NT2/D1 (cell line): ENCODE measurements around the gene TMEM141.

Experiments used
- DNase-seq: peaks from one replicate; pipeline ENCODE4 v3.0.0-alpha.2; 2011; ENCODE audit warnings: low read depth, low spot score
- H3K27me3 ChIP-seq: 2 replicates; pipeline ENCODE4 v1.6.0; 2011; ENCODE audit warnings: mild to moderate bottlenecking; ENCODE audit not compliant: insufficient read length, insufficient read depth
- H3K36me3 ChIP-seq: 2 replicates; pipeline ENCODE4 v1.6.1; 2011; ENCODE audit warnings: mild to moderate bottlenecking, low read length, mixed read lengths; ENCODE audit not compliant: insufficient read depth, insufficient read length
- H3K4me1 ChIP-seq: 2 replicates; pipeline ENCODE4 v1.5.1; 2011; ENCODE audit not compliant: insufficient read depth, insufficient read length
- H3K4me3 ChIP-seq: 2 replicates; pipeline ENCODE4 v1.5.1; 2011; ENCODE audit warnings: low read depth; ENCODE audit not compliant: insufficient read length
- H3K9ac ChIP-seq: 2 replicates; pipeline ENCODE4 v1.6.0; 2011; ENCODE audit warnings: low read depth; ENCODE audit not compliant: insufficient read length
- H3K9me3 ChIP-seq: 2 replicates; pipeline ENCODE4 v1.5.1; 2011; ENCODE audit warnings: mild to moderate bottlenecking, low read length; ENCODE audit not compliant: insufficient read depth
- SUZ12 ChIP-seq: IDR thresholded peaks from 2 replicates; pipeline ENCODE4 v1.6.1; 2011; ENCODE audit not compliant: insufficient read length, insufficient read depth; ENCODE audit errors: extremely low read depth
- YY1 ChIP-seq: IDR thresholded peaks from 2 replicates; pipeline ENCODE4 v1.6.1; 2011; ENCODE audit not compliant: insufficient read length, insufficient read depth
- ZNF274 ChIP-seq: IDR thresholded peaks from 2 replicates; pipeline ENCODE4 v1.6.1; 2011; ENCODE audit warnings: mild to moderate bottlenecking, low read depth, low read length

The TMEM141 gene

DNA sequence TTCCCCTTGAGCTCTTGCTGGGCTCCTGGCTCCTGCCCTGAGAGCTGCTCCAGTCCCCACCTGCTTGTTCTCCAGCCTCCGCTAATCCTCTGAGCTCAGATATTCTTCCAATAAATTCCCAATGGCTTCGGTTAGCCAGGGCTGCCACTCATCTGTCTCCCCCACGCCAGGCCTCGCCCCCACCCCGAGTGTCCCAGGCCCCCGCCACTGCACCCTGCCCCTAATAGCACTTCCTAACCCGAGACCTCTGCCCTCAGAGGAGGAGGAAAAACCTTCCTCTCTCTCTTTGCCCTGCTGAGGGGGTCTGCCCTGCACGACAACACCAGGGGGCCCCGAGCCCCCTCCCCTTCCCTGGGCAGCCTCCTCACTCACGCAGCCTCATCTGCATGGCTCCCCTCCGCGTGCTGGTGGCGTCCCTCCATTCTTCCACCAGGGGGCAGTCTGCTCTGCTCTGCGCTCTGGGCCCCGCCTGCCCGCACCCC, 21.4 kb upstream of the TMEM141 start:
- Histone ChIP-seq H3K4me3 (peak overlapping the region; percentile 15), H3K9ac (no peak overlapping the region)
- DNase-seq, result peak; percentile 35

DNA sequence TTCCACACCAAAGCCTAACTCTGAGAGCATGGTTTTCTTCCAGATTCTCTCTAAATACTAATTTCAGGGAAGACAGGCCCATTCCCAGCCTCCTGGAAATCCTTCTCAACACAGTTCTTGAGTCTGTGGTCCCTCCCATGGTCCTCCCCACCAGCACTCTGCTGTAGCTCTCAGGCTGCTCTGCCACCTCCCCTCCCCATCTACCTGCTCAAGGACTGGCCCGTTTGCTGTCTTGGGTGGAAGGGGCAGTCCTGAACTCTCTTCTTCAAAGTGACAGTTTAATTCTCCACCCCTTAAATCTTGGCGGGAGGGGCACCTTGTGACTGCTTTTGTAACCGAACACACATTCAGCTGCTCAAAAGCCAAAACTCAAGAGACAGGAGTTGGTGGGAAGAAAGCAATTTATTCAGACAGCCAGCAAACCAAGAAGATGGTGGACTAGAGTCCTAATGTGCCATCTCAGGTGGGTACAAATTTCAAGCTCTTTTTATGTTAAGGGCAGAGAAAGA, 19.2 kb upstream of the TMEM141 start:
- H3K9ac ChIP-seq, result no peak overlapping the region
- peaks cover 8% of the 10 kb centered on the region for H3K27me3 ChIP-seq
- H3K4me1 ChIP-seq, result peaks cover 4% of the 10 kb centered on the region
- H3K9me3 ChIP-seq, result peaks cover 21% of the 10 kb centered on the region; the same call in 1 of the 2 replicates
- no peak for TF ChIP-seq YY1
- no peak for TF ChIP-seq ZNF274
- no peak for TF ChIP-seq SUZ12
- H3K36me3 ChIP-seq, result no peaks in the 10 kb centered on the region
- H3K4me3 ChIP-seq, result no peak overlapping the region
- no peak for DNase-seq

More for the DNA sequence above, 21.4 kb upstream of the TMEM141 start:
- Histone ChIP-seq H3K9me3 (peaks cover 20% of the 10 kb centered on the region; the same call in 1 of the 2 replicates), H3K27me3 (peaks cover 10% of the 10 kb centered on the region), H3K36me3 (no peaks in the 10 kb centered on the region), H3K4me1 (peaks cover 9% of the 10 kb centered on the region)
- no peak for TF ChIP-seq YY1
- no peak for TF ChIP-seq ZNF274
- no peak for TF ChIP-seq SUZ12

DNA sequence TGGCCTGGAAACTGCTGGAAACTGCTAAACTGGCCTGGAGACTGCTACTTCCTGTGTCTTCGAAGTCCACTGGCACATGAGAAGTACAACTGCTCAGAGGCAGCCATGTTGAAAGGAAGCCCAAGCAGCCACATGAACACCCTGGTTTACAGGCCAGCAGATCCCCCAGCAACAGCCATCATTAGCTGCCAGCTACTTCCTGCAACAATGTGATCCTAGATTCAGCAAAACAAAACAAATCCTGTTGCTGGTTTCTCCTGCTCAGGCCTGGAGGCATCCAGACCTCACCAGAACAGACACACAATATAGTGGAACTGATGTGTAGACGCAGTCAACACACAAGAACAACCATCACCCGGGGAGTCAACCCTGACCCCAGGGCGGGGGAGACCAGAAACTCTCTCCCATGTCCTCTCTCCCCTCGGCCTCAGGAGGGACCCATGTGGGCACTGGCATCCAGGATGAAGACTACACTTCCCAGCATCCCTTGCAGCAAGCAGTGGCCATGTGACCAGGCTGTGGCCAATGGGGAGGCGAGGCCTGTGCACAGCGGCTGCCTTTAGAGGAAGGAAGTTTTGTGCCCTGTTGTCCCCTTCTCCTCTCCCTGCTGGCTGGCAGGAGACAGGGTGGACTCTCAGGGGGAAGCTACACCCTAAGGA, 17.6 kb upstream of the TMEM141 start:
- DNase-seq, result peak; percentile 70
- Histone ChIP-seq H3K9me3 (peaks cover 21% of the 10 kb centered on the region; the same call in 1 of the 2 replicates), H3K27me3 (peaks cover 10% of the 10 kb centered on the region), H3K36me3 (no peaks in the 10 kb centered on the region), H3K4me3 (no peak overlapping the region), H3K4me1 (peaks cover 4% of the 10 kb centered on the region), H3K9ac (no peak overlapping the region)
- TF ChIP-seq YY1, result peak; percentile 39
- TF ChIP-seq SUZ12, result no peak
- no peak for TF ChIP-seq ZNF274

DNA sequence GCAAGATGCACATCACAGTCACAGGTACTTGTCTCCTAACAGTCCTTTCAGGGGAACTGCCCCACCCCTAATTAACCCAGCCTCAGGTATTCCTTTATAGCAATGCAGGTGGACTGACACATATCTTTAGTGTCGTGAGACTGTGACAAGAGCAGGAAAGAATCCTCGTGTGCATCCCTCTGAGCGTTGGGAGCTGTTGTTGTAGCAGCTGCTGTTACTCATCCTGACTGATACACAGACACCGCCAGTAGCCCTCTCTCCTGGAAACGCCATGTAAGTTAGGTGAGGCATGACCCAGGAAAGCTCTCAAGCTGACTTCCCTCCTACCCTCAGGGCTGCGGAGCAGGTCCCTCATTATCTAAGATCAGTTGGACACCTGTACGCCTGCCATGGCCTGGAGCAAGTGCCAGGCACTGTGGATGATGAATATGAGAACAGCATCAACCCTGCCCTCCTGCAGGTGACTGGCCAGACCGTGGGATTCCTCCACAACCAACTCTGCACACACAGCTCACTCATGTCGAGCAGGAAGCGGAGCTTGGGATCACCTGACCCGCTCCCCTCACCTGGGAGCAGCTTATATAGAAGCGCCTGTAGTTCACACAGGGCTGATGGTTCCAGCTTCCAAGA, 16.6 kb upstream of the TMEM141 start:
- TF ChIP-seq SUZ12 (no peak), ZNF274 (no peak), YY1 (no peak)
- Histone ChIP-seq H3K36me3 (no peaks in the 10 kb centered on the region), H3K9ac (no peak overlapping the region), H3K27me3 (peaks cover 15% of the 10 kb centered on the region), H3K4me1 (peaks cover 4% of the 10 kb centered on the region), H3K4me3 (no peak overlapping the region), H3K9me3 (peaks cover 21% of the 10 kb centered on the region; the same call in 1 of the 2 replicates)
- no peak for DNase-seq

DNA sequence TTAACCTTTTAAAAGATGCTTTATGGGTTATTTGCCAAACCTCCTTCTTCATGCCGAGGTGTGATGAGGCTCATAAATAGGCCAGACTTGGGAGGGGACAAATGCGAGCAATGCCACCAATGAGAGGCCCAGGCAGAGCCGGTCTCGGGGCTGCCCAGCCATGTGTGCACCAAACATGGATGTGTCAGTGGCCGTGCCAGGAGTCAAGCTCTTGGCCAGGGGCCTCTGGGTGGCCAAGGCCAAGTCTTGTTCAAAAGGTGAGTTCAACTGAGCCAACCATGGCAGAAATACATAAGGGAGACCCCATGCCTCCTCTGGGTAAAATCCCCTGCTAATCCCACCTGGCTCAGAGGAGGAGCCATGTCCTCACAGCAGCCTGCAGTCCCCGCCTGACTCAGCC, 16.0 kb upstream of the TMEM141 start:
- Histone ChIP-seq H3K4me3 (no peak overlapping the region), H3K9ac (no peak overlapping the region), H3K9me3 (peaks cover 21% of the 10 kb centered on the region; the same call in 1 of the 2 replicates), H3K27me3 (peaks cover 15% of the 10 kb centered on the region), H3K4me1 (peaks cover 4% of the 10 kb centered on the region), H3K36me3 (no peaks in the 10 kb centered on the region)
- TF ChIP-seq ZNF274, result no peak
- TF ChIP-seq YY1, result no peak
- TF ChIP-seq SUZ12, result no peak
- no peak for DNase-seq

DNA sequence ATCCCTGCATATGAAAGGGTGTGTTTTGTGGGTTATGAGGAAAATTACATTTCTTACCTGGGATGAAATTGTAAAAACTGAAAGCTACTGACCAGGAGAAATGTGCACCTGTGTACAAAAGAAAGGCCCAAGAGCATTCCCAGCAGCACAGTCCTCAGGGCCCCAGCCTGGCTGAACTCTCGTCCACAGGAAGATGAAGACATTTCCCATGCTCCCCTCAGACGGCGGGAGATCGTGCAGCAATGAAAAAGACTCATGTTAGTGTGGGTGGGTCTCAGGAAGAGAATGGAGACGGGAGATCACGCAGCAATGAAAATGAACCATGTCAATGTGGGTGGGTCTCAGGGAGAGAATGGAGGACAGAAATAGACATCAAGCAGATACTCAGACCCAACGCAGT, 14.2 kb upstream of the TMEM141 start:
- Histone ChIP-seq H3K4me1 (no peaks in the 10 kb centered on the region), H3K4me3 (no peak overlapping the region), H3K36me3 (no peaks in the 10 kb centered on the region), H3K27me3 (peaks cover 15% of the 10 kb centered on the region), H3K9ac (no peak overlapping the region), H3K9me3 (peaks cover 21% of the 10 kb centered on the region; the same call in 1 of the 2 replicates)
- no peak for TF ChIP-seq ZNF274
- no peak for TF ChIP-seq YY1
- no peak for TF ChIP-seq SUZ12
- no peak for DNase-seq

DNA sequence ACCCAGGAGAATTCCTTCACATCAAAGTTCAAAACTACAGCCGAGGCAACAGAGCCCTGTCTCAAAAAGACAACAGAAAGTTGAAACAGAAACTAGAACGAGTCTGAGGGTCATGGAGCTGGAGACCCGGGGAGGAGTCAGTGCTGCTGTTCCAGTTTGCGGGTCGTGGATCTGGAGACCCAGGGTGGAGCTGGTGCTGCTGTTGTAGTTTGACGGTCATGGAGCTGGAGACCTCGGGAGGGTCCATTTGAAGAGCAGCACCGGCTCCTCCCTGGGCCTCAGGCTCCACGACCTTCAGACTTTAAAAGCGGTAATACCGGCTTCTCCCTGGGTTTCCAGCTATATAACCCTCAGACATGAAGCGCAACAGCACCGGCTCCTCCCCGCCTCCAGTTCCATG, 13.8 kb upstream of the TMEM141 start:
- Histone ChIP-seq H3K27me3 (peaks cover 15% of the 10 kb centered on the region), H3K4me1 (no peaks in the 10 kb centered on the region), H3K9ac (no peak overlapping the region), H3K4me3 (no peak overlapping the region), H3K9me3 (peaks cover 21% of the 10 kb centered on the region; the same call in 1 of the 2 replicates), H3K36me3 (no peaks in the 10 kb centered on the region)
- no peak for DNase-seq
- no peak for TF ChIP-seq ZNF274
- TF ChIP-seq SUZ12, result no peak
- no peak for TF ChIP-seq YY1
